ENCODE results near the gene KCP.

Gene KCP

DNA sequence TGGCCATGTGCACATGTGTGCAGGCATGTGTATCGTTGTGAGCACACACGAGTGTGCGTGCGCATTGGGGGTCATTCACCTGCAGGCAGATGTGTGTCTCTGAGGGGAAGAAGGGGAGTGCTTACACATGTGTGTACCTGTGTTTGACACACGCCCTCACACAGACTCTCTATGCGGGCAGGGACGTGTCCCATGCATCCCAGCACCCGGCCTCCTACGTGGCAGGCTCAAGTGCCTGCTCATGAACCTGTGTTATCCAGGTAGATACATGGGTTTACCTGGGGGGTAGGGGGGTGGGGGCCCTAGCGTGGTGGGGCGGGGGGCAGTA is 18.6 kb downstream of the KCP start:
- Histone ChIP-seq H3K4me3 (replicated peaks; ENCODE audit: low read depth, low read length) (no peak overlapping the region), H3K27me3 (replicated peaks; ENCODE audit: control insufficient read depth, insufficient read depth, low read length) (no peaks in the 10 kb centered on the region), H3K36me3 (ENCODE audit: control insufficient read depth, insufficient read depth, low read length) (no peaks in the 10 kb centered on the region)
- no peak for DNase-seq (ENCODE audit: extremely low read depth, insufficient read length)
- TF ChIP-seq, protein P1, sequence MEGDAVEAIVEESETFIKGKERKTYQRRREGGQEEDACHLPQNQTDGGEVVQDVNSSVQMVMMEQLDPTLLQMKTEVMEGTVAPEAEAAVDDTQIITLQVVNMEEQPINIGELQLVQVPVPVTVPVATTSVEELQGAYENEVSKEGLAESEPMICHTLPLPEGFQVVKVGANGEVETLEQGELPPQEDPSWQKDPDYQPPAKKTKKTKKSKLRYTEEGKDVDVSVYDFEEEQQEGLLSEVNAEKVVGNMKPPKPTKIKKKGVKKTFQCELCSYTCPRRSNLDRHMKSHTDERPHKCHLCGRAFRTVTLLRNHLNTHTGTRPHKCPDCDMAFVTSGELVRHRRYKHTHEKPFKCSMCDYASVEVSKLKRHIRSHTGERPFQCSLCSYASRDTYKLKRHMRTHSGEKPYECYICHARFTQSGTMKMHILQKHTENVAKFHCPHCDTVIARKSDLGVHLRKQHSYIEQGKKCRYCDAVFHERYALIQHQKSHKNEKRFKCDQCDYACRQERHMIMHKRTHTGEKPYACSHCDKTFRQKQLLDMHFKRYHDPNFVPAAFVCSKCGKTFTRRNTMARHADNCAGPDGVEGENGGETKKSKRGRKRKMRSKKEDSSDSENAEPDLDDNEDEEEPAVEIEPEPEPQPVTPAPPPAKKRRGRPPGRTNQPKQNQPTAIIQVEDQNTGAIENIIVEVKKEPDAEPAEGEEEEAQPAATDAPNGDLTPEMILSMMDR (IDR thresholded peaks at IDR 0.05; ENCODE audit: insufficient read depth, low read length, poor library complexity, severe bottlenecking): no peak

- Histone ChIP-seq H3K27me3 (replicated peaks; ENCODE audit: control insufficient read depth, insufficient read depth, low read length) (no peaks in the 10 kb centered on the region), H3K36me3 (ENCODE audit: control insufficient read depth, insufficient read depth, low read length) (no peaks in the 10 kb centered on the region), H3K4me3 (replicated peaks; ENCODE audit: low read depth, low read length) (no peak overlapping the region)
- DNase-seq (ENCODE audit: extremely low read depth, insufficient read length): no peak
- TF ChIP-seq, protein P1 (IDR thresholded peaks at IDR 0.05; ENCODE audit: insufficient read depth, low read length, poor library complexity, severe bottlenecking): no peak
Measured at GRCh38 chr7:128891110-128891941, 19.2 kb downstream of the KCP start.

- Histone ChIP-seq H3K27me3 (replicated peaks; ENCODE audit: control insufficient read depth, insufficient read depth, low read length) (no peaks in the 10 kb centered on the region), H3K36me3 (ENCODE audit: control insufficient read depth, insufficient read depth, low read length) (no peaks in the 10 kb centered on the region), H3K4me3 (replicated peaks; ENCODE audit: low read depth, low read length) (no peak overlapping the region)
- TF ChIP-seq, protein P1 (IDR thresholded peaks at IDR 0.05; ENCODE audit: insufficient read depth, low read length, poor library complexity, severe bottlenecking): no peak
- DNase-seq (ENCODE audit: extremely low read depth, insufficient read length): no peak
Measured at GRCh38 chr7:128890306-128891109, 20.0 kb downstream of the KCP start.

- Histone ChIP-seq H3K4me3 (replicated peaks; ENCODE audit: low read depth, low read length) (no peak overlapping the region), H3K36me3 (ENCODE audit: control insufficient read depth, insufficient read depth, low read length) (no peaks in the 10 kb centered on the region), H3K27me3 (replicated peaks; ENCODE audit: control insufficient read depth, insufficient read depth, low read length) (no peaks in the 10 kb centered on the region)
- no peak for DNase-seq (ENCODE audit: extremely low read depth, insufficient read length)
- TF ChIP-seq, protein P1 (IDR thresholded peaks at IDR 0.05; ENCODE audit: insufficient read depth, low read length, poor library complexity, severe bottlenecking): no peak
Measured at GRCh38 chr7:128889121-128889520, 21.4 kb downstream of the KCP start.

DNA sequence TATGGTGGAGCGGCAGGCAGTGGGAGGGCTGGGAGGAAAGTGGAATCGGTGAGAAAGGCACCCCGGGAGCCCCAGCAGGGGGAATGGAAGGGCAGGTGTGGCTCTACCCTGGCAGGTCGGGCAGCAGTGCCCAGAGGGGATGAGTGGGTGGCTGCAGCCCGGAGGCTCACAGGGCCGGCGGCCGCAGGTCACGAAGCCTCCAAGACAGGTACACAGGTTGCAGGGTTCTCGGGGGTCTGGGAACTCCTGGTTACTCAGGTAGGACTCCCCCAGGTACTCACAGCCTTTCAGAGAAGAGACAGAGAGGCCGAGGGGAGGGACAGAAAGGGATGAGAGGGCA is 21.8 kb downstream of the KCP start:
- Histone ChIP-seq H3K27me3 (replicated peaks; ENCODE audit: control insufficient read depth, insufficient read depth, low read length) (no peaks in the 10 kb centered on the region), H3K36me3 (ENCODE audit: control insufficient read depth, insufficient read depth, low read length) (no peaks in the 10 kb centered on the region), H3K4me3 (replicated peaks; ENCODE audit: low read depth, low read length) (no peak overlapping the region)
- TF ChIP-seq, protein P1 (IDR thresholded peaks at IDR 0.05; ENCODE audit: insufficient read depth, low read length, poor library complexity, severe bottlenecking): no peak
- no peak for DNase-seq (ENCODE audit: extremely low read depth, insufficient read length)
